Measurements from ENCODE around the gene ABHD15.

ABHD15 gene

GRCh38 chr17:29544066-29544465 is 22.8 kb downstream of the ABHD15 start:
- Histone ChIP-seq H3K9me3 (ENCODE audit: severe bottlenecking) (no peaks in the 10 kb centered on the region), H3K27ac (no peak overlapping the region), H3K27me3 (ENCODE audit: insufficient read depth, low read depth, severe bottlenecking) (no peaks in the 10 kb centered on the region), H3K36me3 (peaks cover 35% of the 10 kb centered on the region), H3K4me3 (ENCODE audit: low read depth, low read length) (no peak overlapping the region)
- TF ChIP-seq CTCF (IDR thresholded peaks at IDR 0.05; ENCODE audit: low read depth, low read length) = no peak
- no peak for DNase-seq

GRCh38 chr17:29533976-29534375 is 32.9 kb downstream of the ABHD15 start:
- H3K27ac ChIP-seq = no peak overlapping the region; the same call in 1 of the 2 replicates
- H3K9me3 ChIP-seq (ENCODE audit: severe bottlenecking) = no peaks in the 10 kb centered on the region
- TF ChIP-seq CTCF (IDR thresholded peaks at IDR 0.05; ENCODE audit: low read depth, low read length) = no peak
- DNase-seq = no peak
- H3K27me3 ChIP-seq (ENCODE audit: insufficient read depth, low read depth, severe bottlenecking) = no peaks in the 10 kb centered on the region
- H3K36me3 ChIP-seq = peaks cover 68% of the 10 kb centered on the region
- H3K4me3 ChIP-seq (ENCODE audit: low read depth, low read length) = no peak overlapping the region

GRCh38 chr17:29526322-29526721 is 40.5 kb downstream of the ABHD15 start:
- Histone ChIP-seq H3K27ac (no peak overlapping the region), H3K4me3 (ENCODE audit: low read depth, low read length) (no peak overlapping the region), H3K9me3 (ENCODE audit: severe bottlenecking) (no peaks in the 10 kb centered on the region), H3K36me3 (peaks cover 80% of the 10 kb centered on the region), H3K27me3 (ENCODE audit: insufficient read depth, low read depth, severe bottlenecking) (no peaks in the 10 kb centered on the region)
- TF ChIP-seq CTCF (IDR thresholded peaks at IDR 0.05; ENCODE audit: low read depth, low read length) = no peak
- DNase-seq = no peak

GRCh38 chr17:29524692-29525091 is 42.1 kb downstream of the ABHD15 start:
- TF ChIP-seq CTCF (IDR thresholded peaks at IDR 0.05; ENCODE audit: low read depth, low read length) = no peak
- H3K27me3 ChIP-seq (ENCODE audit: insufficient read depth, low read depth, severe bottlenecking) = no peaks in the 10 kb centered on the region
- H3K9me3 ChIP-seq (ENCODE audit: severe bottlenecking) = no peaks in the 10 kb centered on the region
- H3K36me3 ChIP-seq = peaks cover 83% of the 10 kb centered on the region
- DNase-seq = no peak
- H3K4me3 ChIP-seq (ENCODE audit: low read depth, low read length) = no peak overlapping the region
- no peak overlapping the region for H3K27ac ChIP-seq

- H3K9me3 ChIP-seq (ENCODE audit: severe bottlenecking) = no peaks in the 10 kb centered on the region
- no peak for DNase-seq
- no peak overlapping the region for H3K27ac ChIP-seq
- TF ChIP-seq CTCF (IDR thresholded peaks at IDR 0.05; ENCODE audit: low read depth, low read length) = no peak
- H3K36me3 ChIP-seq = peaks cover 81% of the 10 kb centered on the region
- no peak overlapping the region for H3K4me3 ChIP-seq (ENCODE audit: low read depth, low read length)
- no peaks in the 10 kb centered on the region for H3K27me3 ChIP-seq (ENCODE audit: insufficient read depth, low read depth, severe bottlenecking)
Observed at GRCh38 chr17:29518359-29518758, 48.5 kb downstream of the ABHD15 start.

- H3K27me3 ChIP-seq (ENCODE audit: insufficient read depth, low read depth, severe bottlenecking) = no peaks in the 10 kb centered on the region
- DNase-seq = no peak
- H3K4me3 ChIP-seq (ENCODE audit: low read depth, low read length) = no peak overlapping the region
- no peak for TF ChIP-seq CTCF (IDR thresholded peaks at IDR 0.05; ENCODE audit: low read depth, low read length)
- H3K27ac ChIP-seq = no peak overlapping the region
- H3K36me3 ChIP-seq = peaks cover 76% of the 10 kb centered on the region
- no peaks in the 10 kb centered on the region for H3K9me3 ChIP-seq (ENCODE audit: severe bottlenecking)
Observed at GRCh38 chr17:29514792-29515191, 52.0 kb downstream of the ABHD15 start.
